Myocyte (in vitro differentiated cells): Measurements from ENCODE around the gene PTPN13. TPM values are rescaled to one million over a fixed set of nuclear protein-coding genes. Genes with fewer than 3 reads are reported as not detected.
"Not testable (repeated sequence)": the region's sequence is repeated elsewhere in the genome, so short reads cannot be mapped to it uniquely, and the experiment has no call there.

Experiments used
- DNase-seq: peaks from one replicate; pipeline ENCODE4 v3.0.0-alpha.2; 2012; ENCODE audit warnings: low read depth
- total RNA-seq: library from RNA; depleted of rRNA; stranded (reverse); fragments of >200 nt; gene quantifications from 2 replicates; pipeline ENCODE4 v1.2.3, GENCODE V29; 2014

The PTPN13 gene
- total RNA-seq, 1 donor from 2014 or later, result 0.05 TPM

DNA sequence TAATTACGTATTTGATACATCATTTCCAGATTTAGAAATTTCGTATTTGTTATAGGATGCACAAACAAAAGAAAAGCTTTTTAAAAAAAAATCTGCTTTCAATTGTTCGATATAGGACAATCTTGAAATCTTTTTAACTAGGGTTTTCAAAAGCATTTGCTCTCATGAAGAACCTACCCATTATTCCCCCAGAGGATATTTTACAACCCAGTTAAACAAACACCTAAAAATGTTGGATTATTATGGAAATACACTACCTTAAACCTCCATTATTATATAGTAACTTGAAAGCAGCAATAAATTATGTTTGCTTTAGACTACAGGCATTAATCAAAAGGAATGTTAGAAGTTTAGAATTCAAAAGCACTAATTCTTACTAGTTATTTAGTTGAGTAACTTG is 110.5 kb downstream of the PTPN13 start:
- DNase-seq, result no peak

DNA sequence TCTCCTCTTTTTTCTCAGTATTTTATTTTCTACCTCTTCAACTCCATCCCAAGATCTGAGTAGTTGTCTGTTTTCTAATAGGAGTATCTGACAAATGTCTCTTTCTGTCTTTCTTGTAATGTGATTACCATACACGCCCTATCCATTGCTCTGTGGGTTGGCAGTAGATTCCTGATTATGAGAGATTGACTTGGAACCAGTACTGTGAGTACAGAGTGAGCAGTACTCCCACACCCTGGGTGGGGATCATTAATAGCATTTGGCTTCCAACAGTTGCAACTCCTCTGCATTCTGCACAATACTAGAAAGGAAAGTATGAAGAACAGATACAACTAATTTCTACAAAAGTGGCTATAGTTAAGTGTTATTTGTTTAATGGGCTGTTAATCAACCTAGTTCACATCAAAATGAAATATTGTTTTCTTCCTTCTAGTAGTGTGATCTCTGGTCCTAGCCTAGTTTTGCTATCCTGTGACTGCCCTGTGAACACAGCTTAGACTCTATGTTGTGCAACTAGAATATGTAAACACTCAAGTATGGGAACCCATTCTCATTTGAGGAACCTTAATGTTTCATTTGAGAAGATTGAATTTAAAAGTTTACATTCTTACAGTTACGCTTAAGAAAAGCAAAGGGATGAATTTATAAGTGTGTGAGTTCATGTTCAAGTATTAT is 112.9 kb downstream of the PTPN13 start:
- DNase-seq, result no peak

DNA sequence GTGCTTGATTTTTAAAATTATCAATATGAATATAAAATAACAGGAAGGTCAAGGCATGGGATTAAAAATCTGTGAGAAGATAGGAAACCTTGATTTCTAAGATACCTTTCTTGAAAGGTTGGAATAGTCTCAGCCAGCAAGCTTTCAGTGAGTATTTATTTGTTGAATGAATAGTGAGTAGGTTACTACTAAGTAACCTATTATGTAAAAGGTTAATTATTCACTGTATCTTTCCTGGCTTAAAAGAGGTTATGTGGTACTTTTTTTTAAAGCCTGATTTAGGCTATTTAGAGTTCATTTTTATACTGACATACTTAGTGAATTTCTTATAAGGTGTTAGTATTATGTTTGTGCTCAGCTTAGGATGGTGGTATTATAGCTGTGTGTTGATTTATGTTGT is 123.5 kb downstream of the PTPN13 start:
- no peak for DNase-seq

DNA sequence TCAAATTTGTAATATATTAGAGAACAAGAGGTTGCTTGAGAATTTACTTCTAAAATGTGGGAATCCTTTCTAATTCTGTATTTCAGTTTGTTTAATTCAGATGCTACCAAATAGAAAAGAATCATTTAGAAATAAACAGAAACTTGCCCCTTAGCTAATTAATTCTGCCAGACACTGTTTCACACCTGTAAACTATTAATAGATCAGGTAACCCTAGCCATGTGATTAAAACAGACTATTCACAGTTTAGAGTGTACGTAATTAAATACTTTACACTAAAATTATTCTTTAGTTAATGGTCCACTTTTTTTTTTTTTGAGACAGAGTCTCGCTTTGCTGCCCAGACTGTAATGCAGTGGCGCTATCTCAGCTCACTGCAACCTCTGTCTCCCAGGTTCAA is 124.0 kb downstream of the PTPN13 start:
- no peak for DNase-seq

- DNase-seq, result not testable (repeated sequence)
Measured at GRCh38 chr4:86719149-86719548, 125.0 kb downstream of the PTPN13 start.

DNA sequence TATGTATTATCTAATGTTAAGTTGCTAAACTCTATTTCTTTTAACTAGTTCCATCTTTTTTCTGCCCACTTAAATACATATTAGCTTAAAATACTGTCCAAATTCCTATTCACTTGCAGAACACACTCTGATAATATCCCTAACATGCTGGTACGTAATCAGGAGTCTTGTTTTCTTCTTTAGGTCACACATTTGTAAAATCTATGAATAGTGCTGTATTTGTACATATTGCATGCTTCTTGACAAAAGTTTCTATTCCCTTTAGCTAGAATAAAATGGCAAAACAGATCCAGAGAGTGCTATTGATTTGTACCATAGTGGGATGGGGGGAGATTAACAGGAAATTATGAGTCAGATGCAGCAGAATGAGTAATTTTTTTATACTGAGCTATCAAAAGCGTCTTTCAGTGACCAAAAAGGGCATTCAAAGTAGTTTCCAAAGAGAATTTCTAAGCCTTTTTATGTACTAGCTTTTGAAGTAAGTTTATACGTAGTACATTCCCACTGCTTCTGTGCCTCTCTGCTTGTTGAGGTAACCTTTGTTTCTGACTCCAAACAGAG is 126.5 kb downstream of the PTPN13 start:
- no peak for DNase-seq

- no peak for DNase-seq
Measured at GRCh38 chr4:86721412-86721811, 127.3 kb downstream of the PTPN13 start.

DNA sequence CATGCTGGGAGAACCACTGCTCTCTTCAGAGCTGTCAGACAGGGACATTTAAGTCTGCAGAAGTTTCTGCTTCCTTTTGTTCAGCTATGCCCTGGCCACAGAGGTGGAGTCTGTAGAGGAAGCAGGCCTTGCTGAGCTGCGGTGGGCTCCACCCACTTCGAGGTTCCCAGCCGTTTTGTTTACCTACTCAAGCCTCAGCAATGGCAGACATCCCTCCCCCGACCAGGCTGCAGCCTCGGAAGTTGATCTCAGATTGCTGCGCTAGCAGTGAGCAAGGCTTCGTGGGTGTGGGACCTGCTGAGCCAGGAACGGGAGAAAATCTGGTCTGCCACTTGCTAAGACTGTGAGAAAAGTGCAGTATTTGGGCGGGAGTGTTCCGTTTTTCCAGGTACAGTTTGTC is 136.2 kb downstream of the PTPN13 start:
- no peak for DNase-seq

DNA sequence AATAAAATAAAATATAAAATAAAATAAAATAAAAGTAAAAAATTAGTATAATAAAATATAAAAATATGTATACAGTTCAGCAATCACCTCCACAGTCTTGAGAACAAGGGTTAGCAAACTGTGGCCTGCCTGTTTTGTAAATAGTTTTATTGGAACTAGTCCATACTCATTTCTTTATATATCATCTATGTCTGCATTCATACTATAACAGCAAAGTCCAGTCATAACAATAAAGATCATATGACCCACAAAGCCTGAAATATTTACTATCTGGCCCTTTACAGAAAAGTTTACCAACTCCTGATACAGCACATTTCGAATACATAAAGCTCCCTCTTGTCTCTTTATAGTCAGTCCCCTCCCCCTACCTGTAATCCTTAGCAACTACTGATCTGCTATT is 143.1 kb downstream of the PTPN13 start:
- DNase-seq, result no peak

- DNase-seq, result no peak
Measured at GRCh38 chr4:86741846-86742245, 147.7 kb downstream of the PTPN13 start.

GRCh38 chr4:86744570-86744969 is 150.5 kb downstream of the PTPN13 start:
- DNase-seq, result no peak

GRCh38 chr4:86749121-86749520 is 155.0 kb downstream of the PTPN13 start:
- no peak for DNase-seq

DNA sequence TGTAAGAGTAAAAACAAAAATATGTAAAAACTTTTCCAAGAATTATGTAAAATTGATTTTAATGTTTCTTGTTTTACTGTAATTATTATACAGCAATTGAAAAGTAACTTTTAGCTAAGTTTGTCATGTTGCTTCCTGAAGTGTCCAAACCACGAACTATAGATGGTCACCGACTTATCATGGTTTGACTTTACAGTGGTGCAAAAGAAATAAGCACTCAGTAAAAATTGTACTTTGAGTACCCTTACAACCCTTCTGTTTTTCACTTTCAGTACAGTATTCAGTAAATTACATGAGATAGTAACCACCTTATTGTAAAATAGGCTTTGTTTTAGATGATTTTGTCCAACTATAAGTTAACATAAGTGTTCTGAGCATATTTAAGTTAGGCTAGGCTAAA is 161.3 kb downstream of the PTPN13 start:
- DNase-seq, result no peak

GRCh38 chr4:86757468-86757867 is 163.4 kb downstream of the PTPN13 start:
- DNase-seq, result no peak

DNA sequence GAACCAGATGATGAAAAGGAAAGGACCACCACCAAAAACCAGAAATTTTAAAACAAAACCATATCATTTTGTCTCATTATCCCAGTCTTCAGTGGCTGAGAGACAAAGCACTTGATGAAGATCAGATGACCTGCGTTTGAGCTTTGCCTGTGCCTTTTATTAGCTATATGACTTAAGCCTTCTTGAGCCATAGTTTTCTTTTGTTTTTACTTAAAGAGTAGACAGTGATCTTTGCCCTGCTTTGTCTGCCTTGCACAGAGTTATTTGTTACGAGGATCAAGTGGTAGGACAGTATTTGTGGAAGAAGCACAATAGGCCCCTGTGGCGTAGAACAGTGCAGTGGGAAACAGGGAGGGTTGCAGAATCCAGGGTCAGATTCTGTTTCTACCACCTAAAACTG is 165.2 kb downstream of the PTPN13 start:
- DNase-seq, result no peak

DNA sequence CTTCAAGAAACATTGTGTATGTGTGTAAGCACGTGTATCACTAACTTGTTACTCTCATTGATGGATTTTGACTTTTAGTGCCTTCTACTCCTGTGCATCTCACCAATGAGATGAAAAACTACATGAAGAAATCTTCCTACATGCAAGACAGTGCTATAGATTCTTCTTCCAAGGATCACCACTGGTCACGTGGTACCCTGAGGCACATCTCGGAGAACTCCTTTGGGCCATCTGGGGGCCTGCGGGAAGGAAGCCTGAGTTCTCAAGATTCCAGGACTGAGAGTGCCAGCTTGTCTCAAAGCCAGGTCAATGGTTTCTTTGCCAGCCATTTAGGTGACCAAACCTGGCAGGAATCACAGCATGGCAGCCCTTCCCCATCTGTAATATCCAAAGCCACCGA is 168.5 kb downstream of the PTPN13 start:
- no peak for DNase-seq

DNA sequence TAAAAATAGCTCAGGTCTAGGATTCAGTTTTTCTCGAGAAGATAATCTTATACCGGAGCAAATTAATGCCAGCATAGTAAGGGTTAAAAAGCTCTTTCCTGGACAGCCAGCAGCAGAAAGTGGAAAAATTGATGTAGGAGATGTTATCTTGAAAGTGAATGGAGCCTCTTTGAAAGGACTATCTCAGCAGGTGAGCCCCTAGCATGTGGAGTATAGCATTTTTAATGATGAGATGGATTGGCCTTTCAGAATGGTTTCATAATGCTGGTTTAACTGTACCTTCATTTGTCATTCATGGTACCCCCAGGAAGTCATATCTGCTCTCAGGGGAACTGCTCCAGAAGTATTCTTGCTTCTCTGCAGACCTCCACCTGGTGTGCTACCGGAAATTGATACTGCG is 175.7 kb downstream of the PTPN13 start:
- DNase-seq, result no peak

GRCh38 chr4:86771141-86771540 is 177.0 kb downstream of the PTPN13 start:
- no peak for DNase-seq

GRCh38 chr4:86775061-86775460 is 180.9 kb downstream of the PTPN13 start:
- DNase-seq, result no peak

DNA sequence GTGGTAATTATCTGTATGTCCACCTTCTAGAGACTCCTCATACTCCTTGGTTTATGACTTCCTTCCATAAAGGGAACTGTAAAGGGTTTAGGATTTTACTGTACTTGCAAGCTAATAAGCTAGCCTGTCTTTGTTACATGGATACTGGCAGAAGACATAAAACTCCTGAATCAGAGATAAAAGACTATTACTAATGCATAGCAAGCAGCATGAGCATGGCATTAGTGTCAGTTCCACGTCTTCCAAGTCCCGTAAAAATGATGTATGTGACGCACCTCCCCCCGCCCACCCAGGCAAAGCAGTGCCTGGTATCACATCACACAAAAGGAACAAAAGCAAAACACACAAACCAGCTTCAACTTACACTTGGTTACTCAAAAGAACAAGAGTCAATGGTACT is 184.1 kb downstream of the PTPN13 start:
- DNase-seq, result no peak

GRCh38 chr4:86788826-86789225 is 194.7 kb downstream of the PTPN13 start:
- no peak for DNase-seq

GRCh38 chr4:86791126-86791525 is 197.0 kb downstream of the PTPN13 start:
- no peak for DNase-seq

DNA sequence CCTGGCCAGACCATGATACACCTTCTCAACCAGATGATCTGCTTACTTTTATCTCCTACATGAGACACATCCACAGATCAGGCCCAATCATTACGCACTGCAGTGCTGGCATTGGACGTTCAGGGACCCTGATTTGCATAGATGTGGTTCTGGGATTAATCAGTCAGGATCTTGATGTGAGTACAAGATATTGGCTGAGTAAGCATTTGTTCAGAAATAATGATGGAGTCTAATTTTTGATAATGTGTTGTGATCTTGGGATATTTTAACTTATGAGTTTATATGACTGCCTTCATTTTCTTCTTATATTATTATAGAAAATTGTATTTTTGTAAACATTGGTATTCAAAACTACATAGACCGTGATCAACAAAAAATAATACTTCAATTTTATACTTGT is 215.7 kb downstream of the PTPN13 start:
- DNase-seq, result no peak

DNA sequence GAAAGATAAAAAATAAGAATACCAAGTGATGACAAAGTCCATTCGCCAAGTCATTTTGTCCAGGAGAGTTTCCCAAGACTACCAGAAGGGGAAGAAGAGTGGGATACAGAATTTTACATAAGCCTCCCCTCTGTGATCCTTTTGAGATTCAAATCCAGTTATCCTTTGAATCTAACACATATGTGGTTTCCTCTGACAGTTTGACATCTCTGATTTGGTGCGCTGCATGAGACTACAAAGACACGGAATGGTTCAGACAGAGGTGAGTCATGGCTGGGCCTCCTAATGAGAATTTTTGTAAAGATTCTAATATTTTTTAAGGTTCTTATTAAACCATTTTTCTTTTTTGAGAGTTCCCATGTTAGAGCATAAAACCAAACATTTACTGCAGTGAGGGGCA is 216.7 kb downstream of the PTPN13 start:
- no peak for DNase-seq
